GM12878 (cell line): ENCODE results near the gene PSME3IP1. TPM values are rescaled to one million over a fixed set of nuclear protein-coding genes. Genes with fewer than 3 reads are reported as not detected.

Experiments used
- ATAC-seq: fragments of 200-7000 bp; cut with Tn5 transposase; 3 replicates; pipeline ENCODE4 v1.9.1; 2020; ENCODE audit warnings: mild to moderate bottlenecking, moderate library complexity
- BruUV-seq: library from RNA; stranded (reverse); fragments of 400-500 nt; replicated peaks from 2 replicates; lab custom pipeline; 2021; lab: Mats Ljungman, UMichigan
- CTCF ChIA-PET: fragments of 300-600 bp; sonication (Branson Sonifier 250); formaldehyde crosslinking; extraction: SDS; loops from one replicate; lab custom pipeline; 2021; ENCODE audit warnings: inconsistent platforms; lab: Yijun Ruan, JAX
- POLR2A ChIA-PET: fragments of 350-600 bp; formaldehyde crosslinking; extraction: SDS; loops from one replicate; lab custom pipeline; 2021; ENCODE audit warnings: inconsistent platforms; lab: Charles Lee
- RAD21 ChIA-PET: fragments of 300-600 bp; sonication (Branson Sonifier 250); formaldehyde crosslinking; loops from one replicate; lab custom pipeline; 2023; ENCODE audit warnings: antibody characterized with exemption; ENCODE audit not compliant: unreplicated experiment; lab: Charles Lee
- SMC1A ChIA-PET: fragments of 300-600 bp; sonication (Branson Sonifier 250); formaldehyde crosslinking; loops from one replicate; lab custom pipeline; 2023; ENCODE audit not compliant: unreplicated experiment, uncharacterized antibody; lab: Charles Lee
- DNase-seq: peaks from one replicate; pipeline ENCODE4 v3.0.0-alpha.2; 2011; ENCODE audit warnings: low read depth, low spot score
- FAIRE-seq: peaks from 3 replicates; lab custom pipeline; 2011; peaks lifted over from hg19 to GRCh38; lab: Jason Lieb, UNC
- H2AFZ ChIP-seq: 2 replicates; pipeline ENCODE4 v1.6.0; 2011; ENCODE audit warnings: low read depth, low read length, control low read depth; ENCODE audit not compliant: control insufficient read depth
- H3K27ac ChIP-seq: 2 replicates; pipeline ENCODE4 v1.5.1; 2011; ENCODE audit warnings: control low read depth; ENCODE audit not compliant: control insufficient read depth, insufficient read depth
- H3K27me3 ChIP-seq, 2 experiments: replicated peaks in 1 of 2; 2 replicates each; pipeline versions ENCODE4 v1.6.0 to v1.6.1; 2011; ENCODE audit warnings: low read length in 1 of 2; ENCODE audit not compliant: control insufficient read depth in 2 of 2, insufficient read depth in 2 of 2
- H3K36me3 ChIP-seq, 2 experiments: 2 replicates each; pipeline ENCODE4 v1.5.1; 2011; ENCODE audit warnings: low read length in 1 of 2; ENCODE audit not compliant: control insufficient read depth in 2 of 2, insufficient read depth in 2 of 2
- H3K4me1 ChIP-seq: 2 replicates; pipeline ENCODE4 v1.6.1; 2011; ENCODE audit warnings: mild to moderate bottlenecking, low read length, moderate library complexity, mixed read lengths; ENCODE audit not compliant: control insufficient read depth, insufficient read depth
- H3K4me2 ChIP-seq: 2 replicates; pipeline ENCODE4 v1.6.0; 2011; ENCODE audit warnings: control low read depth; ENCODE audit not compliant: control insufficient read depth, insufficient read depth
- H3K4me3 ChIP-seq: fragments of 200-600 bp; sonication (generic); 2 replicates; pipeline ENCODE4 v1.5.1; 2016
- H3K79me2 ChIP-seq: 2 replicates; pipeline ENCODE4 v1.6.0; 2011; ENCODE audit warnings: low read length; ENCODE audit not compliant: control insufficient read depth, insufficient read depth
- H3K9ac ChIP-seq: 2 replicates; pipeline ENCODE4 v1.8.0; 2011; ENCODE audit warnings: low read length, control low read depth, mixed read lengths; ENCODE audit not compliant: control insufficient read depth, insufficient read depth
- H3K9me3 ChIP-seq: replicated peaks from 3 replicates; pipeline ENCODE4 v1.5.1; 2011; ENCODE audit warnings: mild to moderate bottlenecking, low read length; ENCODE audit not compliant: control insufficient read depth, insufficient read depth
- H4K20me1 ChIP-seq: 2 replicates; pipeline ENCODE4 v1.6.0; 2011; ENCODE audit not compliant: control insufficient read depth, insufficient read depth
- ASH2L ChIP-seq: fragments of 300-600, 200-600 bp; sonication (generic); IDR thresholded peaks from 2 replicates; pipeline ENCODE4 v1.6.1; 2017; ENCODE audit warnings: low read depth, mild to moderate bottlenecking, borderline replicate concordance
- BACH1 ChIP-seq: fragments of 450-650 bp; IDR thresholded peaks from 2 replicates; pipeline ENCODE4 v1.6.1; 2017; ENCODE audit warnings: mild to moderate bottlenecking, borderline replicate concordance
- BCL11A ChIP-seq: IDR thresholded peaks from 2 replicates; pipeline ENCODE4 v1.6.1; 2011; ENCODE audit warnings: low read depth, low read length
- MLLT1 ChIP-seq: fragments of 450-650 bp; IDR thresholded peaks from 2 replicates; pipeline ENCODE4 v1.6.1; 2016; ENCODE audit warnings: mild to moderate bottlenecking
- MYC ChIP-seq: IDR thresholded peaks from 2 replicates; pipeline ENCODE4 v1.6.1; 2011; ENCODE audit warnings: mild to moderate bottlenecking, low read length, moderate library complexity, inconsistent platforms; ENCODE audit not compliant: insufficient read depth, insufficient replicate concordance, insufficient read length, severe bottlenecking
- SIX5 ChIP-seq: IDR thresholded peaks from 2 replicates; pipeline ENCODE4 v1.6.1; 2011; ENCODE audit warnings: mild to moderate bottlenecking, low read depth, low read length, moderate library complexity; ENCODE audit not compliant: severe bottlenecking
- YBX1 ChIP-seq: fragments of 450-650 bp; IDR thresholded peaks from 2 replicates; pipeline ENCODE4 v1.6.1; 2016; ENCODE audit warnings: antibody characterized with exemption
- YY1 ChIP-seq: IDR thresholded peaks from 2 replicates; pipeline ENCODE4 v1.6.1; 2011; ENCODE audit warnings: low read depth, mild to moderate bottlenecking, low read length
- ZBED1 ChIP-seq: IDR thresholded peaks from 2 replicates; pipeline ENCODE4 v1.6.1; 2016; ENCODE audit warnings: borderline replicate concordance
- ZBTB4 ChIP-seq: fragments of 450-650 bp; formaldehyde crosslinking; IDR thresholded peaks from 2 replicates; pipeline ENCODE4 v1.4.0; 2022; ENCODE audit warnings: mild to moderate bottlenecking, moderate library complexity
- WGBS: methylation state at CpG from one replicate; pipeline ENCODE4 v1.1.6; 2016; ENCODE audit warnings: low lambda C conversion rate; ENCODE audit not compliant: insufficient replicate concordance, insufficient coverage; ENCODE audit errors: missing lambda C conversion rate; 5-methylcytosine and 5-hydroxymethylcytosine counted together
- in situ Hi-C: fragments of 300-500 bp; cut with MboI; formaldehyde crosslinking; loops from 9 replicates; pipeline ENCODE4 v1.14.3; 2018; ENCODE audit warnings: mixed read lengths
- intact Hi-C: fragments of 100-400 bp; cut with micrococcal nuclease; formaldehyde crosslinking; loops from one replicate; pipeline ENCODE4 v1.14.2; 2022; ENCODE audit not compliant: unreplicated experiment
- polyA plus RNA-seq, 11 experiments: library from polyadenylated mRNA; depleted of rRNA in 4 of 11; unstranded in 6 of 11; stranded (reverse) in 5 of 11; fragments of >200 nt; fragmentation: Nextera tagmentation in 4 of 11; fragmentation: Illumina TruSeq in 1 of 11; extraction: Ambion mirVana in 4 of 11; extraction: Trizol in 1 of 11; gene quantifications; 1 replicate in 1 of 11; 2 replicates in 10 of 11; pipeline versions ENCODE4 v1.2.1 to v1.2.3, GENCODE V29; 2011 to 2016; ENCODE audit warnings: inconsistent platforms in 2 of 11, missing spikeins in 2 of 11, low read depth in 1 of 11
- total RNA-seq, 4 experiments: library from RNA; depleted of rRNA in 3 of 4; stranded (reverse); fragments of >200 nt in 3 of 4; fragmentation: Illumina TruSeq in 1 of 4; extraction: Trizol in 1 of 4; gene quantifications; 2 replicates each; pipeline versions ENCODE4 v1.2.1 to v1.2.3, GENCODE V29; 2013 to 2021
- TF ChIP-seq, protein P1 (sequence below): fragments of 450-650 bp; IDR thresholded peaks from 2 replicates; pipeline ENCODE4 v1.6.1; 2018; ENCODE audit warnings: mild to moderate bottlenecking, low read depth, moderate library complexity; ENCODE audit not compliant: partially characterized antibody
- TF ChIP-seq, protein P2 (sequence below): fragments of 450-650 bp; IDR thresholded peaks from 2 replicates; pipeline ENCODE4 v1.6.1; 2017; ENCODE audit warnings: low read depth, mild to moderate bottlenecking, moderate library complexity

The PSME3IP1 gene
- total and polyA plus RNA-seq, 10 of the 15 experiments (the other 5 are each of a cell fraction or from before 2014, with no cell fraction given) = 67.9 to 174 (median 111) TPM

DNA sequence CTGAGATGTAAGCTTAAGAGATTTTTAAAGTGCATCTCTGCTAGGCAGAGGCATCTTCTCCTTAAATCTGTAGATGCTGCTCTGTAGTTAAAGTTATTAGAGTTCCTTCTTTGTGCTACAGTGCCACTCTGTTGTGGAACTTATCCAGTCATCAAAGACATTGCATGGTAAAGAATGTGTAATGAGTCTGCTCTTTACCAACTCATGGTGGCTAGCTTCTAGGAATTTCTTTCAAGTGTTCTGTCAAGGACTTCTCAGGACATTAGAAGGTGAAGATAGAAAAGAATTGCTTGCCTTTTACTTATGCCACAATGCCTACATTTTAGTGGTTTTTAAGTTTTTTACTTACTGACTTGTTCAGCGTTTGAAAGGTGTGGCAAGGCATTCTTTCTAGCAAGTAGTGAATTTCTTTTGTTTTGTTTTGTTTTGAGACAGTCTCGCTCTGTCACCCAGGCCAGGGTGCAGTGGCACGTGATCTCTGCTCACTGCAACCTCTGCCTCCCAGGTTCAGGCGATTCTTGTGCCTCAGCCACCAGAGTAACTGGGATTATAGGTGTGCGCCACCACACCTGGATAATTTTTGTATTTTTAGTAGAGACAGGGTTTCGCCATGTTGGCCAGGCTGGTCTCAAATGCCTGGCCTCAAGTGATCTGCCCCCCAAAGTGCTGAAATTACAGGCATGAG, 39.0 kb upstream of the PSME3IP1 start (continued):
- TF ChIP-seq, protein P1, sequence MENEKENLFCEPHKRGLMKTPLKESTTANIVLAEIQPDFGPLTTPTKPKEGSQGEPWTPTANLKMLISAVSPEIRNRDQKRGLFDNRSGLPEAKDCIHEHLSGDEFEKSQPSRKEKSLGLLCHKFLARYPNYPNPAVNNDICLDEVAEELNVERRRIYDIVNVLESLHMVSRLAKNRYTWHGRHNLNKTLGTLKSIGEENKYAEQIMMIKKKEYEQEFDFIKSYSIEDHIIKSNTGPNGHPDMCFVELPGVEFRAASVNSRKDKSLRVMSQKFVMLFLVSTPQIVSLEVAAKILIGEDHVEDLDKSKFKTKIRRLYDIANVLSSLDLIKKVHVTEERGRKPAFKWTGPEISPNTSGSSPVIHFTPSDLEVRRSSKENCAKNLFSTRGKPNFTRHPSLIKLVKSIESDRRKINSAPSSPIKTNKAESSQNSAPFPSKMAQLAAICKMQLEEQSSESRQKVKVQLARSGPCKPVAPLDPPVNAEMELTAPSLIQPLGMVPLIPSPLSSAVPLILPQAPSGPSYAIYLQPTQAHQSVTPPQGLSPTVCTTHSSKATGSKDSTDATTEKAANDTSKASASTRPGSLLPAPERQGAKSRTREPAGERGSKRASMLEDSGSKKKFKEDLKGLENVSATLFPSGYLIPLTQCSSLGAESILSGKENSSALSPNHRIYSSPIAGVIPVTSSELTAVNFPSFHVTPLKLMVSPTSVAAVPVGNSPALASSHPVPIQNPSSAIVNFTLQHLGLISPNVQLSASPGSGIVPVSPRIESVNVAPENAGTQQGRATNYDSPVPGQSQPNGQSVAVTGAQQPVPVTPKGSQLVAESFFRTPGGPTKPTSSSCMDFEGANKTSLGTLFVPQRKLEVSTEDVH = no peak

DNA sequence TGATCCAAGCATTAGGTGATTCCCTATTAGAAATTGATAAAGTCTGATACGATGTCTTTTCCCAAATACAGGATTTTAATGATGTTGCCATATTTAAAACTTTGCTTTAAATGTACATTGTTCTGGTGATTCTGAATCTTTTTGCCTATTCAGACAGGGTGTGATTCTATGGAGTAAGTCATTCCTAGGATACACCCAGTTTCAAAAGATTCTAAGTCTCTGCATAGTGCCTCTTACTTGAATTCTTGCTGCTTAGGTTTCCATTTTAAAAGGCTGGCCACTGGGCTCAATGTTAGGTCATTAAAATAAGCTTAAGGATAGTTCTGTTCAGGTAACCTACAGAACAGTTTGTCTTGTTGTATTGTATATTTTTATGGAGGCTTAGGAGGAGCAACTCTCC, 37.2 kb upstream of the PSME3IP1 start:
- POLR2A ChIA-PET = no interaction called here
- no TSS peak for BruUV-seq
- no peak for FAIRE-seq
- TF ChIP-seq MYC = no peak
- no peak for TF ChIP-seq BCL11A
- no peak for TF ChIP-seq SIX5
- no peak for TF ChIP-seq MLLT1
- TF ChIP-seq YY1 = no peak
- TF ChIP-seq BACH1 = no peak
- TF ChIP-seq ASH2L = no peak
- TF ChIP-seq ZBTB4 (CRISPR knock-in tag) = no peak
- TF ChIP-seq ZBED1 = no peak
- TF ChIP-seq, protein P2, sequence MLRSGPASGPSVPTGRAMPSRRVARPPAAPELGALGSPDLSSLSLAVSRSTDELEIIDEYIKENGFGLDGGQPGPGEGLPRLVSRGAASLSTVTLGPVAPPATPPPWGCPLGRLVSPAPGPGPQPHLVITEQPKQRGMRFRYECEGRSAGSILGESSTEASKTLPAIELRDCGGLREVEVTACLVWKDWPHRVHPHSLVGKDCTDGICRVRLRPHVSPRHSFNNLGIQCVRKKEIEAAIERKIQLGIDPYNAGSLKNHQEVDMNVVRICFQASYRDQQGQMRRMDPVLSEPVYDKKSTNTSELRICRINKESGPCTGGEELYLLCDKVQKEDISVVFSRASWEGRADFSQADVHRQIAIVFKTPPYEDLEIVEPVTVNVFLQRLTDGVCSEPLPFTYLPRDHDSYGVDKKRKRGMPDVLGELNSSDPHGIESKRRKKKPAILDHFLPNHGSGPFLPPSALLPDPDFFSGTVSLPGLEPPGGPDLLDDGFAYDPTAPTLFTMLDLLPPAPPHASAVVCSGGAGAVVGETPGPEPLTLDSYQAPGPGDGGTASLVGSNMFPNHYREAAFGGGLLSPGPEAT = no peak
- TF ChIP-seq YBX1 = no peak

More for the DNA sequence above, 37.2 kb upstream of the PSME3IP1 start:
- H3K4me1 ChIP-seq = no peaks in the 10 kb centered on the region
- H3K4me2 ChIP-seq = no peak overlapping the region
- ATAC-seq = no peak
- intact Hi-C loops (no loop called here), in situ Hi-C loops (loop anchor here (25.0 kb wide), 1 partner anchor 1339 kb away; no protein-coding TSS in a partner anchor)
- no peak overlapping the region for H2AFZ ChIP-seq
- ChIA-PET SMC1A (interaction anchor here (1.1 to 1.3 kb wide), 2 partner anchors 30 to 32 kb away, joined by 3 to 4 read pairs; no protein-coding TSS in a partner anchor), RAD21 (interaction anchor here (1.0 kb wide), 1 partner anchor 196 kb away, joined by 3 read pairs; no protein-coding TSS in a partner anchor), CTCF (interaction anchor here (0.6 to 2.4 kb wide), 2 partner anchors 9 to 259 kb away, joined by 4 read pairs; no protein-coding TSS in a partner anchor)
- H4K20me1 ChIP-seq = no peaks in the 10 kb centered on the region
- H3K79me2 ChIP-seq = no peaks in the 10 kb centered on the region
- no peaks in the 10 kb centered on the region for H3K27me3 ChIP-seq
- no peak for DNase-seq
- no peaks in the 10 kb centered on the region; the same call in 1 of the 3 replicates for H3K9me3 ChIP-seq
- no peak overlapping the region for H3K9ac ChIP-seq
- no peak overlapping the region for H3K27ac ChIP-seq
- H3K4me3 ChIP-seq = no peak overlapping the region
- peaks cover 4 to 48% of the 10 kb centered on the region in 2 experiments for H3K36me3 ChIP-seq
- 100% methylated on average over 1 of the region's 1 CpG for WGBS
